C4-2B (cell line): ENCODE results near the gene ST6GALNAC3.

Experiments
- H3K27ac ChIP-seq: fragments of 450-650 bp; 2 replicates; pipeline ENCODE4 v1.5.1; 2017
- ZFX ChIP-seq: fragments of 450-650 bp; IDR thresholded peaks from 2 replicates; pipeline ENCODE4 v1.6.1; 2017
- TF ChIP-seq, protein P1 (sequence below): fragments of 450-650 bp; conservative IDR thresholded peaks from 2 replicates; pipeline ENCODE4 v1.5.1; 2017; ENCODE audit warnings: mild to moderate bottlenecking

The ST6GALNAC3 gene

DNA sequence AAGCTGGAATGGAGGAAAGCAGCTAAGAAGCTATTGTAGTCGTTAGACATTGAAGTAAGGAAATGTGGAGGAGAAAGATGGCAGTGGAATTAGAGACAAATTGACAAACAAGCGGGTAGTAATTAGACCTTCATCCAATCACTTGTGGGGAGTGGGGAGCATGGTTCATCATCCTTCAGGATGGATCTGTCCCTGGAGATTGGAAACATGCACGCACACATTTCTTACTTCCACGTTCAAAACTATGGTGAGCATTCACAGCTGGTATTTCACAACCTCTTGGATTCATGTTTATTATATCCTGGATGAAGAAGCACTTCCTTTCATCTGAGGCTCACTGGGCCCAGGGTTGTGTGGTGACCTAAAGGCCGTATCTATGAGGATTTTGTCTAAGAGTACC, 188.1 kb downstream of the ST6GALNAC3 start:
- no peak overlapping the region for H3K27ac ChIP-seq
- TF ChIP-seq ZFX = no peak
- TF ChIP-seq, protein P1, sequence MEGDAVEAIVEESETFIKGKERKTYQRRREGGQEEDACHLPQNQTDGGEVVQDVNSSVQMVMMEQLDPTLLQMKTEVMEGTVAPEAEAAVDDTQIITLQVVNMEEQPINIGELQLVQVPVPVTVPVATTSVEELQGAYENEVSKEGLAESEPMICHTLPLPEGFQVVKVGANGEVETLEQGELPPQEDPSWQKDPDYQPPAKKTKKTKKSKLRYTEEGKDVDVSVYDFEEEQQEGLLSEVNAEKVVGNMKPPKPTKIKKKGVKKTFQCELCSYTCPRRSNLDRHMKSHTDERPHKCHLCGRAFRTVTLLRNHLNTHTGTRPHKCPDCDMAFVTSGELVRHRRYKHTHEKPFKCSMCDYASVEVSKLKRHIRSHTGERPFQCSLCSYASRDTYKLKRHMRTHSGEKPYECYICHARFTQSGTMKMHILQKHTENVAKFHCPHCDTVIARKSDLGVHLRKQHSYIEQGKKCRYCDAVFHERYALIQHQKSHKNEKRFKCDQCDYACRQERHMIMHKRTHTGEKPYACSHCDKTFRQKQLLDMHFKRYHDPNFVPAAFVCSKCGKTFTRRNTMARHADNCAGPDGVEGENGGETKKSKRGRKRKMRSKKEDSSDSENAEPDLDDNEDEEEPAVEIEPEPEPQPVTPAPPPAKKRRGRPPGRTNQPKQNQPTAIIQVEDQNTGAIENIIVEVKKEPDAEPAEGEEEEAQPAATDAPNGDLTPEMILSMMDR = no peak

DNA sequence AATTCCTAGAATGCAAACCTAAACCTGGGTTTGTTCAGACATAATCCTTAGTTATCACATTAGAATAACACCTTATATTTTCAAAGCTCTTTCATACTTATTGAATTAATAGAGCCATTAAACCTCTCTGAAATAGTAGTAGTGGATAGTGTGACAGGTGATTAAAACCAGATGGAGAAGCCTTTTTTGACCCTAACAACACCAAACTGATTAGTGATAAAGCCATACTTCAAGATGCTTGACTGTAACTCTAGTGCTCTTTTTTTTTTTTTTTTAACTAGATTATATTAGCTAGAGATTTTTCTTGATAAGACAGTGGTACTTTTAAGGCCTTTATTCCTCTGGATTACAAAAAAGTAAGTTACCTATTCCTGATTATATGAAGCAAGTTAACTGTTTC, 190.1 kb downstream of the ST6GALNAC3 start:
- no peak for TF ChIP-seq ZFX
- TF ChIP-seq, protein P1 = no peak
- H3K27ac ChIP-seq = no peak overlapping the region

DNA sequence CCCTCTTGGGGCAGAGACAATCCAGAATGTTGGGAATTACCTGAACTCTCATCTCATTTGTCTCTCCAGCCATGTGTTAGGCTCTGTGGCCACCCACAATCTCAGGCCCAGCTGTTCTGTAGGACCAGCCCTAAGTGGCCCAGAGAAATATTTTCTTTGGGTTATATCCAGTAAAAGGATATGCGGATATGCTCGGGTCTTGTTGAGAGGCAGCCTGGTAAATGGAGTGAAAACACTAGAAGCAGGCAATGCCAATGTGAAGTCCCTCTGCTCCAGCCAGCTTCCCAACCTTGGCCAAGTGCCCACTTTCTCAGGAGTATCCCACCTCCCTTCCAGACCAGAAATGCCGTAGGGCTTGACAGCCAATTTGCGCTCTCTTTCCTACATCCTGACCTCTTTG, 192.2 kb downstream of the ST6GALNAC3 start:
- TF ChIP-seq, protein P1 = no peak
- no peak for TF ChIP-seq ZFX
- no peak overlapping the region for H3K27ac ChIP-seq

DNA sequence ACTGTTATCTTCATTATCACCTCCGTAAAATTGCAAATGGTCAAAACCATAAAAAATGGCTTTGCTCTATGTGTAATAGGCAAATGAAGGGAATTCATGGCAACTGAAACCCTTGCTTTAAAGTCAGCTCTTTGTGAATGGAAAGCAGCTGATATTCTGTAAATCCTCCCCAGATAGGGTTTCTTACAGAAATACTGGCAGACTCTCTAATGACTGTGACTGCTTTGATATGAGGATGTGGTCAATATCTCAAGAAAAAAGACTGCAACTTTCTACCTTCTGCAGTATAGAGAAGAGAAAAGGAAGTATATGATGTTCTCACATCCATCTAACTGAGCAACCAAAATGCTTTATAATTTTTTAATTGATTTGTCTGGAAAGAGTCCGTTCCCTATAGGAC, 193.1 kb downstream of the ST6GALNAC3 start:
- H3K27ac ChIP-seq = no peak overlapping the region
- TF ChIP-seq, protein P1 = no peak
- TF ChIP-seq ZFX = no peak

DNA sequence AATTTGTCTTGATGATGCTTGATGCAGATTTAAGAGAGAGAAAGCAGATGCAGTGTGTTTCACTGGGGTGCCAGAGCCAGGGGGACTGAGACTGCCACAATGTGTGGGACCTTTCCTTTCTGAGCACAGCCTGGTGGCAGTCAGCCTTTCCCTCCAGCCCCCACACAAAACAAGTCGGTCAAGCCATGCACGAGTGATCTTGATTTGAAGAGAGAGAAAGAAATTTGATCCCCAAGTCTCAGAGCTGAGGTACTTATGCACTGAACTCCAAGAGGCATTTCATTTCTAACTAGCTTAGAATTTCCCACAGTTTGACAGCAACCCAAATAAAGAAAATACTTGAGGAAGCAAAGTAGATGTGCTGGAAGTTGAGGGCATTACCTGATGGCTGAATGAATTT, 193.8 kb downstream of the ST6GALNAC3 start:
- no peak overlapping the region for H3K27ac ChIP-seq

DNA sequence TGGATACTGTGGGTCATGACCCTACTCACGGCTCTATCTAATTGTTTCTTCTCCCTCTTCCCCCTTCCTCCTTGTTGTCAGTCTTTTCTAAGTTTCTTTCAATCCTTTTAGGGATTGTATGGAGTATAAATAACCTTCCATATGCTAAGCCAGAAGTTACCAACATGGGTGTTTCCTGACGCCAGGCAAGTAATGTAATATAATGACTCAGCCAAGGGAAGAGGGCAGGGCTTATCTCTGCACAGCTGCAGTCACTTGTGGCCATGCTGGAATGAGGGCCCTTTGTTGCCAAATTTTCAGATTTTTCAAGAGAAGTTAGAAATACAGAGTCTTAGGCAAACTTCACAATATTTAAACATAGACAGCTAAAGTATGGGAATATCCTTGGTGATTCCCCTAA, 194.6 kb downstream of the ST6GALNAC3 start:
- TF ChIP-seq ZFX = no peak
- H3K27ac ChIP-seq = no peak overlapping the region

More for the DNA sequence above, 193.8 kb downstream of the ST6GALNAC3 start:
- TF ChIP-seq ZFX = no peak
- TF ChIP-seq, protein P1 = no peak

DNA sequence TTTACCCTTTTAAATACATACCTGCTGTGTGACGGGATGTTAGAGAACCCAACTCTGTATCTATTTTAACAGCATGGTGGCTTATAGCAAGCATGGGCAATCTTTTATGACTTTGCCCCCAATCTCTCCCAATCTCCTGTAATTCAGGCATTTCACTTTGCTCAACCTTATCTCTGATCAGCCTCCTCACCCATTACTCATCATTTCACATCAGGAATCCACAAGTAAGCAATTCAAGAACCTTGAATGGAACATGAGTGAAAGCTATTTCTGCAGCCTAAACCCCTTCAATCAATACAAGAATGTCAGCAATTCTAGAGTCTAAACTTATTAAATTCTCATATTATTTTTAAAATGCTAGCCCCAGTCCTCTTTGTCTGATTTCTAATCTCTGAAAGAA, 199.8 kb downstream of the ST6GALNAC3 start:
- no peak overlapping the region for H3K27ac ChIP-seq
- TF ChIP-seq, protein P1 = no peak
- TF ChIP-seq ZFX = no peak

DNA sequence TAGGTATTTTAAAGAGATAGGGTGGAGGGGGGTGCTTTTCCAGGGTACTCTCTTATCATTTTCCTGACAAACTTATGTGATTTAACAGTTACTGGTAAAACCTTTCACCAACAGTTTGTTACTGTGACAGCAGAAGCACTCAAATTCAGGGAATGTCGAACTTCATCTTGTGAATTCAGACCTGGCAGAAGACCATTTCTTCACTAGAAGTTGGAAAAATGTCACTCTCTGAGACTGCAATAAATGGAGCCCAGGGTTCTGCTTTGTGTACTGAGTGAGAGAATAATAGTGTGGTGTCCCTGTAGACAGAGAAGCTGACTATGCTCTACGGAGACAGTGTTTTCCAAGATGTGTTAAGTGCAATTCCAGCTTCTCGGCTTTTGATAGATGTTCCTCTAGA, 200.2 kb downstream of the ST6GALNAC3 start:
- TF ChIP-seq, protein P1 = no peak
- no peak for TF ChIP-seq ZFX
- no peak overlapping the region for H3K27ac ChIP-seq
